ENCODE data around the gene RAB33B. TPM values are rescaled to one million over a fixed set of nuclear protein-coding genes. Genes with fewer than 3 reads are reported as not detected.

The RAB33B gene
- total RNA-seq, 2 experiments from 2014 or later: 5.5 to 5.7 TPM

DNA sequence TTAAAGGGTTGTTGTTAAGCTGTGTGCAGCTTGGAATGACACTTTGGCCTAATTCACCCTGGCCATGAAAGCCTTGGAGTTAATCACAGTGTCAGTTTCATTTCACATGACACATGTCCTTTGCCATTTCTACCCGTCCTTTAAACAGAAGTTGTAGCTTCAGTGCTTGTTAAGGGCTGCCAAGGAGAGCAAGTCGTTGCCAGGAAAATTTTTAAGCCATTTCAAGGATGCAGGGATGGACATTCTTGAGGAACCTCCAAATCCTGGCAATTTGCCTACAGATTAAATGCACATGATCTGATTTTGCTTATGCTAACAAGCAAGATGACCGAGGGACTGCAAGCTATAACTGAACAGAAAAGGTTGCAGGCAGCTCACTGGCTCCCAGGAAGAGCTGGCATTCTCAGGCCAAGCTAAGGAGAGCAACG is 61.6 kb downstream of the RAB33B start:
- CTCF ChIA-PET: no interaction called here
- intact Hi-C loops (cut with micrococcal nuclease): no loop called here
- peaks cover 44% of the 10 kb centered on the region for H3K36me3 Mint-ChIP-seq

GRCh38 chr4:139521754-139522401 is 68.0 kb downstream of the RAB33B start:
- intact Hi-C loops (cut with micrococcal nuclease): loop anchor here (10.0 kb wide), 1 partner anchor 427 kb away; no protein-coding TSS in a partner anchor
- H3K4me1 Mint-ChIP-seq (ENCODE audit: low read depth): peaks cover 8% of the 10 kb centered on the region
- no peak overlapping the region for H3K27ac Mint-ChIP-seq
- peaks cover 51% of the 10 kb centered on the region for H3K36me3 Mint-ChIP-seq
- no peaks in the 10 kb centered on the region for H3K9me3 Mint-ChIP-seq
- no peak overlapping the region for H3K4me3 Mint-ChIP-seq
- POLR2A ChIA-PET: no interaction called here
- no peaks in the 10 kb centered on the region for H3K27me3 Mint-ChIP-seq
- CTCF ChIA-PET: interaction anchor here (1.6 kb wide), 1 partner anchor 10 kb away, joined by 6 read pairs; no protein-coding TSS in a partner anchor
- DNase-seq: no peak

More for the DNA sequence above, 61.6 kb downstream of the RAB33B start:
- DNase-seq: no peak
- POLR2A ChIA-PET: no interaction called here
- Mint-ChIP-seq H3K4me1 (ENCODE audit: low read depth) (peaks cover 6% of the 10 kb centered on the region), H3K27ac (no peak overlapping the region), H3K27me3 (no peaks in the 10 kb centered on the region), H3K4me3 (no peak overlapping the region), H3K9me3 (no peaks in the 10 kb centered on the region)

DNA sequence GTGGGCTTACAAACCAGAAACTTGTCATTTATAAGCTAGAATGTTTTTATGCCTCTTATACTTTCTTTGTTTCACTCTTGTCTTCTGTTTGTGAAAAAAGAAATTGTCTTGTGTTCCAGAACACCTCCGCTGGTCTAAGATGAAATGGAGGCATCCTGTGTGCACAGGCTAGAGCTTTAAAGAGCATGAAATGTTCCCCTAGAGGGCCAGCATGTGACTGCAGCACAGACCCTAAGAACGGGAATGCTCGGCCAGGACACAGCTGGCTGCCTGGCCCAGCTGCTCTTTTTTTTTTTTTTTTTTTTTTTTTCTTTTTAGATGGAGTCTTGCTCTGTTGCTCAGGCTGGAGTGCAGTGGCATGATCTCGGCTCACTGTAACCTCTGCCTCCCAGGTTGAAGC is 68.5 kb downstream of the RAB33B start:
- ChIA-PET CTCF (interaction anchor here (1.6 kb wide), 1 partner anchor 9 kb away, joined by 6 read pairs; no protein-coding TSS in a partner anchor), POLR2A (no interaction called here)
- peaks cover 48% of the 10 kb centered on the region for H3K36me3 Mint-ChIP-seq

DNA sequence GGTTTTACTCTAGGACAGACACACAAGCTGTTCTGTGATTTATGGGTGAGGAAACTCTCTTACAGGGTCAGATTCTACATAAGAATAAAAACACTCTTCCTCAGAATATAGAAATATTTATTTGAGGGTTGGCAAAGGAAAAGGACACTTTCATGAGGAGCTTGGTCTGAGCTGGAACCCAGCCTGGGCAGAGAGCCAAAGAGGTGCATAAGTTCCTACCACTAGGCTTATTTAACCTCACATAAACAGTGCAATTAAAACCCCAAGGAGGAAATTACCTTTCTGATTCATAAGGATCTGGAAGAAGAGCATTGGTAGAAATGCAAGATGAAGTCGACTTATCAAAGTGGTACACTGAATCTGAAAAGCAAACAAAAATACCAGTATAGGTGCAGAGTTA is 69.2 kb downstream of the RAB33B start:
- CTCF ChIA-PET: no interaction called here

More for the DNA sequence above, 68.5 kb downstream of the RAB33B start:
- H3K27ac Mint-ChIP-seq: no peak overlapping the region
- no peaks in the 10 kb centered on the region for H3K9me3 Mint-ChIP-seq
- no peak overlapping the region for H3K4me3 Mint-ChIP-seq
- DNase-seq: no peak
- intact Hi-C loops (cut with micrococcal nuclease): loop anchor here (10.0 kb wide), 1 partner anchor 428 kb away; no protein-coding TSS in a partner anchor
- H3K4me1 Mint-ChIP-seq (ENCODE audit: low read depth): peaks cover 8% of the 10 kb centered on the region
- no peaks in the 10 kb centered on the region for H3K27me3 Mint-ChIP-seq

DNA sequence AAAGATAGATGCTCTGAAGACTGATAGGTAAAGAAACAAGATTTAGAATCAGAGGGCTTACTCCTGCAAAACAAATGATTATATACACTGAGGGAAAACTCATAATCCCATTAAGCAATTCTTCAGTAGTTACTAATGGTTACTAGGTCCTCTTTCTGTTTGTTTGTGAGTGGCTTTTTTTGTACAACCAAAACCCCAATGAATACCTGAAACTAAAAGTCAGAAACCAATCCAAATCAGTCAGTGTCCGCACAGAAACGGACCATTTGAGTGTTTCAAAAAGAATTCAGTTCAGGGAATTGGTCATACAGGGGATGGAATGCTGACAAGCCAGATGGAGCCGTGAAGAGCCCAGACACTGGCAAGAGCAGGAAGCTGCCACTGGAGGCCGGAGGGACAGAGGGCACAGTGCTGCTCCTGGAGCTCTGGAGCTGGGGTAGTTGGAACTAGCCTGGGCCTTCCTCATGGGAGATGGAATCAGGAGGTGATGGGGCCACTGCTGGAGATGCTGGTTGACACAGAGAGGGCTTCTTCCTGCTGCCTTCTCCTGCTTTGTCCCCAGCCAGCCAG is 70.2 kb downstream of the RAB33B start:
- Mint-ChIP-seq H3K27ac (no peak overlapping the region), H3K4me1 (ENCODE audit: low read depth) (peaks cover 8% of the 10 kb centered on the region), H3K27me3 (no peaks in the 10 kb centered on the region), H3K36me3 (peaks cover 49% of the 10 kb centered on the region), H3K9me3 (no peaks in the 10 kb centered on the region), H3K4me3 (no peak overlapping the region)
- intact Hi-C loops (cut with micrococcal nuclease): loop anchor here (10.0 kb wide), 1 partner anchor 429 kb away; no protein-coding TSS in a partner anchor
- DNase-seq: no peak
- POLR2A ChIA-PET: no interaction called here
- CTCF ChIA-PET: no interaction called here

More for the DNA sequence above, 69.2 kb downstream of the RAB33B start:
- Mint-ChIP-seq H3K27ac (no peak overlapping the region), H3K4me3 (no peak overlapping the region), H3K27me3 (no peaks in the 10 kb centered on the region), H3K4me1 (ENCODE audit: low read depth) (peaks cover 8% of the 10 kb centered on the region), H3K9me3 (no peaks in the 10 kb centered on the region), H3K36me3 (peaks cover 48% of the 10 kb centered on the region)
- intact Hi-C loops (cut with micrococcal nuclease): loop anchor here (10.0 kb wide), 1 partner anchor 428 kb away; no protein-coding TSS in a partner anchor
- POLR2A ChIA-PET: no interaction called here
- no peak for DNase-seq

DNA sequence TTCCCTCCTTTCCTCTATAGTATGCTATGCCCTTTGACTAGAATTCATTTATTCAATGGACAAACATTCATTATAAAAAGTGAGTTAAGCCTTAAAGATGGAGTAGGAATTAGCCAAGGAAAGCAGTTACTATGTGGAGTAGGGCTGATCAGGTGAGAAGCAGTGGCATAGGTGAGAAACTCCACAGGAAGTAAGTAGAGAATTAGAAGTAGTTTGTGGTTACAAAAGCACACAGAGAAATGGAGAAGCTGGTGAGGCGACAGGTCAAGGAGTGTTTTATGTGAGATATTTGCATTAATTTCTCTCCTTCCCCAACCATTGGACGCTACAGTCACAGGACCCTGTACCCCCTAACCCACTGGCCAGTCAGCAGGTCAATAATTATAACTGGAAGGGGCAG is 71.5 kb downstream of the RAB33B start:
- Mint-ChIP-seq H3K4me1 (ENCODE audit: low read depth) (peaks cover 8% of the 10 kb centered on the region), H3K36me3 (peaks cover 47% of the 10 kb centered on the region), H3K9me3 (no peaks in the 10 kb centered on the region), H3K27me3 (no peaks in the 10 kb centered on the region), H3K4me3 (no peak overlapping the region), H3K27ac (no peak overlapping the region)
- no peak for DNase-seq
- ChIA-PET CTCF (no interaction called here), POLR2A (interaction anchor here (0.8 kb wide), 1 partner anchor 383 kb away, joined by 4 read pairs; no protein-coding TSS in a partner anchor)
- intact Hi-C loops (cut with micrococcal nuclease): loop anchor here (10.0 kb wide), 1 partner anchor 431 kb away; no protein-coding TSS in a partner anchor

Other genes with a start within 250 kb of the RAB33B start
- gene MGARP, start 173.9 kb upstream of the RAB33B start, total RNA-seq: under 1 TPM in 1 of 2 experiments, not detected in 1; 0.22 TPM
- 10 to 100 TPM; 91.2 to 95.8 TPM for gene NAA15, start 152.6 kb upstream of the RAB33B start, total RNA-seq
- 10 to 100 TPM; 51.2 to 52.4 TPM for gene NDUFC1, start 151.6 kb upstream of the RAB33B start, total RNA-seq
- gene SETD7, start 102.1 kb downstream of the RAB33B start, total RNA-seq: 10 to 100 TPM; 15.0 to 16.6 TPM
- 10 to 100 TPM in 1 of 2 experiments, 1 to 10 TPM in 1; 8.7 to 10.1 TPM for gene MGST2, start 211.7 kb downstream of the RAB33B start, total RNA-seq

Data from activated CD4-positive, alpha-beta memory T cell treated with anti-CD3 and anti-CD28 coated beads for 36 hours (primary cell).